Activated B cell treated with CpG ODN at 0.5 μM for 24 hours (primary cell): ENCODE results near the gene YAF2. TPM values are rescaled to one million over a fixed set of nuclear protein-coding genes. Genes with fewer than 3 reads are reported as not detected.

Source experiments
- ATAC-seq: fragments of 200-7000 bp; cut with Tn5 transposase; one replicate; pipeline ENCODE4 v1.10.0; 2021; ENCODE audit warnings: low read depth, mild to moderate bottlenecking, moderate library complexity
- CTCF ChIA-PET: fragments of 350-600 bp; sonication (Branson Sonifier 250); formaldehyde crosslinking; loops from one replicate; lab custom pipeline; 2021; ENCODE audit warnings: antibody characterized with exemption; lab: Charles Lee
- POLR2A ChIA-PET: fragments of 350-600 bp; sonication (Branson Sonifier 250); formaldehyde crosslinking; loops from one replicate; lab custom pipeline; 2021; ENCODE audit warnings: antibody characterized with exemption; lab: Charles Lee
- DNase-seq: peaks from one replicate; pipeline ENCODE4 v3.0.0; 2022
- H3K27ac Mint-ChIP-seq: one replicate; pipeline ENCODE4 v1.8.0; 2020; ENCODE audit warnings: mixed read lengths
- H3K27me3 Mint-ChIP-seq: one replicate; pipeline ENCODE4 v1.8.0; 2021; ENCODE audit warnings: mixed read lengths
- H3K36me3 Mint-ChIP-seq: one replicate; pipeline ENCODE4 v1.8.0; 2021; ENCODE audit warnings: low read depth, mixed read lengths
- H3K4me1 Mint-ChIP-seq: one replicate; pipeline ENCODE4 v1.8.0; 2021; ENCODE audit warnings: mixed read lengths
- H3K4me3 Mint-ChIP-seq: one replicate; pipeline ENCODE4 v1.8.0; 2020; ENCODE audit warnings: mild to moderate bottlenecking, mixed read lengths
- H3K9me3 Mint-ChIP-seq: one replicate; pipeline ENCODE4 v1.8.0; 2020; ENCODE audit warnings: mixed read lengths
- CTCF ChIP-seq: fragments of 200-600 bp; IDR thresholded peaks from one replicate; pipeline ENCODE4 v1.8.0; 2022; ENCODE audit warnings: antibody characterized with exemption, mild to moderate bottlenecking
- intact Hi-C: fragments of 100-400 bp; cut with micrococcal nuclease; formaldehyde crosslinking; loops from one replicate; pipeline ENCODE4 v1.15.1; 2024
- total RNA-seq: library from RNA; stranded (reverse); gene quantifications from 2 replicates; pipeline ENCODE4 v1.2.3, GENCODE V29; 2022

The YAF2 gene
- total RNA-seq, 1 donor from 2014 or later: 38.5 TPM

GRCh38 chr12:42119085-42119633 lies 118.9 kb downstream of the YAF2 start:
- H3K9me3 Mint-ChIP-seq: no peaks in the 10 kb centered on the region
- H3K4me1 Mint-ChIP-seq: peaks cover 4% of the 10 kb centered on the region
- ChIA-PET CTCF (no interaction called here), POLR2A (no interaction called here)
- no peak overlapping the region for H3K4me3 Mint-ChIP-seq
- H3K36me3 Mint-ChIP-seq: peaks cover 29% of the 10 kb centered on the region
- DNase-seq: no peak
- TF ChIP-seq CTCF: no peak
- intact Hi-C loops: no loop called here
- H3K27ac Mint-ChIP-seq: no peak overlapping the region
- no peaks in the 10 kb centered on the region for H3K27me3 Mint-ChIP-seq
- no peak for ATAC-seq

- H3K27me3 Mint-ChIP-seq: no peaks in the 10 kb centered on the region
- H3K9me3 Mint-ChIP-seq: no peaks in the 10 kb centered on the region
- TF ChIP-seq CTCF: no peak
- intact Hi-C loops: no loop called here
- ChIA-PET CTCF (no interaction called here), POLR2A (no interaction called here)
- DNase-seq (no peak), ATAC-seq (no peak)
- H3K36me3 Mint-ChIP-seq: peaks cover 33% of the 10 kb centered on the region
- no peak overlapping the region for H3K27ac Mint-ChIP-seq
- peaks cover 4% of the 10 kb centered on the region for H3K4me1 Mint-ChIP-seq
- no peak overlapping the region for H3K4me3 Mint-ChIP-seq
These were observed 119.7 kb downstream of the YAF2 start for GRCh38 chr12:42118136-42118879.

- no peak overlapping the region for H3K27ac Mint-ChIP-seq
- ATAC-seq (no peak), DNase-seq (no peak)
- intact Hi-C loops: no loop called here
- H3K4me3 Mint-ChIP-seq: no peak overlapping the region
- CTCF ChIA-PET: no interaction called here
- peaks cover 2% of the 10 kb centered on the region for H3K9me3 Mint-ChIP-seq
- no peak for TF ChIP-seq CTCF
- H3K36me3 Mint-ChIP-seq: peaks cover 55% of the 10 kb centered on the region
- H3K4me1 Mint-ChIP-seq: peaks cover 5% of the 10 kb centered on the region
- no peaks in the 10 kb centered on the region for H3K27me3 Mint-ChIP-seq
- POLR2A ChIA-PET: no interaction called here
These were observed 129.0 kb downstream of the YAF2 start for GRCh38 chr12:42109031-42109430.

Other genes starting within 250 kb of the YAF2 start
- gene GXYLT1, start 93.4 kb downstream of the YAF2 start, total RNA-seq: 6.9 and 7.9 TPM in 2 replicates
- gene ZCRB1, start 87.8 kb upstream of the YAF2 start, total RNA-seq: 37.4 and 37.6 TPM in 2 replicates
- gene PPHLN1, start 87.9 kb upstream of the YAF2 start, total RNA-seq: 94.0 and 95.9 TPM in 2 replicates